Measurements from ENCODE around the gene ULBP3.

GRCh38 chr6:150115769-150116168 lies 46.8 kb upstream of the ULBP3 start:
- no peak for TF ChIP-seq POLR2A (IDR thresholded peaks at IDR 0.05; ENCODE audit: extremely low read depth, insufficient read length)
- TF ChIP-seq, protein P1, sequence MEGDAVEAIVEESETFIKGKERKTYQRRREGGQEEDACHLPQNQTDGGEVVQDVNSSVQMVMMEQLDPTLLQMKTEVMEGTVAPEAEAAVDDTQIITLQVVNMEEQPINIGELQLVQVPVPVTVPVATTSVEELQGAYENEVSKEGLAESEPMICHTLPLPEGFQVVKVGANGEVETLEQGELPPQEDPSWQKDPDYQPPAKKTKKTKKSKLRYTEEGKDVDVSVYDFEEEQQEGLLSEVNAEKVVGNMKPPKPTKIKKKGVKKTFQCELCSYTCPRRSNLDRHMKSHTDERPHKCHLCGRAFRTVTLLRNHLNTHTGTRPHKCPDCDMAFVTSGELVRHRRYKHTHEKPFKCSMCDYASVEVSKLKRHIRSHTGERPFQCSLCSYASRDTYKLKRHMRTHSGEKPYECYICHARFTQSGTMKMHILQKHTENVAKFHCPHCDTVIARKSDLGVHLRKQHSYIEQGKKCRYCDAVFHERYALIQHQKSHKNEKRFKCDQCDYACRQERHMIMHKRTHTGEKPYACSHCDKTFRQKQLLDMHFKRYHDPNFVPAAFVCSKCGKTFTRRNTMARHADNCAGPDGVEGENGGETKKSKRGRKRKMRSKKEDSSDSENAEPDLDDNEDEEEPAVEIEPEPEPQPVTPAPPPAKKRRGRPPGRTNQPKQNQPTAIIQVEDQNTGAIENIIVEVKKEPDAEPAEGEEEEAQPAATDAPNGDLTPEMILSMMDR (IDR thresholded peaks at IDR 0.05; ENCODE audit: low read depth, low read length), result no peak
- TF ChIP-seq, protein P2, sequence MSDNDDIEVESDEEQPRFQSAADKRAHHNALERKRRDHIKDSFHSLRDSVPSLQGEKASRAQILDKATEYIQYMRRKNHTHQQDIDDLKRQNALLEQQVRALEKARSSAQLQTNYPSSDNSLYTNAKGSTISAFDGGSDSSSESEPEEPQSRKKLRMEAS (IDR thresholded peaks at IDR 0.05; ENCODE audit: low read depth, low read length), result no peak

All from NB4 (cell line).